H9 (cell line): ENCODE data around the gene KLHL5. TPM values are rescaled to one million over a fixed set of nuclear protein-coding genes. Genes with fewer than 3 reads are reported as not detected.

Experiments used
- DNase-seq: peaks from one replicate; pipeline ENCODE4 v3.0.0-alpha.2; 2017
- H2AFZ ChIP-seq: one replicate; pipeline ENCODE4 v1.6.1; 2013; ENCODE audit warnings: mild to moderate bottlenecking, low read length, control low read depth, moderate library complexity
- H2AK5ac ChIP-seq: 2 replicates; pipeline ENCODE4 v1.6.1; 2013; ENCODE audit warnings: low read length, control low read depth, mixed read lengths; ENCODE audit not compliant: insufficient read length
- H2BK120ac ChIP-seq: one replicate; pipeline ENCODE4 v1.6.1; 2013; ENCODE audit warnings: low read depth, mild to moderate bottlenecking, low read length, control low read depth, inconsistent platforms; ENCODE audit not compliant: poor library complexity, severe bottlenecking
- H2BK12ac ChIP-seq: 2 replicates; pipeline ENCODE4 v1.6.1; 2013; ENCODE audit warnings: low read length, control low read depth, mixed read lengths, low read depth; ENCODE audit not compliant: insufficient read length
- H2BK15ac ChIP-seq: 2 replicates; pipeline ENCODE4 v1.6.1; 2013; ENCODE audit warnings: low read depth, low read length, control low read depth
- H2BK20ac ChIP-seq: one replicate; pipeline ENCODE4 v1.6.1; 2013; ENCODE audit warnings: low read depth, mild to moderate bottlenecking, low read length, control low read depth, inconsistent platforms; ENCODE audit not compliant: poor library complexity, severe bottlenecking
- H2BK5ac ChIP-seq: 2 replicates; pipeline ENCODE4 v1.6.1; 2013; ENCODE audit warnings: low read length, control low read depth, mixed read lengths; ENCODE audit not compliant: insufficient read length
- H3K14ac ChIP-seq: 2 replicates; pipeline ENCODE4 v1.6.1; 2013; ENCODE audit warnings: low read length, control low read depth; ENCODE audit not compliant: insufficient read depth
- H3K18ac ChIP-seq: 2 replicates; pipeline ENCODE4 v1.6.1; 2013; ENCODE audit warnings: low read depth, mild to moderate bottlenecking, mixed read lengths, low read length, control low read depth; ENCODE audit not compliant: insufficient read length
- H3K23ac ChIP-seq: 2 replicates; pipeline ENCODE4 v1.6.1; 2013; ENCODE audit warnings: low read length, control low read depth, mixed read lengths, low read depth; ENCODE audit not compliant: insufficient read length
- H3K23me2 ChIP-seq: 2 replicates; pipeline ENCODE4 v1.6.1; 2013; ENCODE audit warnings: low read depth, mild to moderate bottlenecking, mixed read lengths, low read length, control low read depth; ENCODE audit not compliant: insufficient read length, poor library complexity, severe bottlenecking
- H3K27ac ChIP-seq: 2 replicates; pipeline ENCODE4 v1.5.1; 2013; ENCODE audit warnings: low read length, control low read depth, mixed read lengths, low read depth; ENCODE audit not compliant: insufficient read length
- H3K27me3 ChIP-seq: 2 replicates; pipeline ENCODE4 v1.6.1; 2013; ENCODE audit warnings: low read length, control low read depth, inconsistent platforms; ENCODE audit not compliant: insufficient read depth
- H3K4ac ChIP-seq: 2 replicates; pipeline ENCODE4 v1.6.1; 2013; ENCODE audit warnings: low read depth, mild to moderate bottlenecking, control low read depth, inconsistent platforms, low read length, moderate library complexity
- H3K4me1 ChIP-seq: 2 replicates; pipeline ENCODE4 v1.6.1; 2013; ENCODE audit warnings: low read length, control low read depth, inconsistent platforms; ENCODE audit not compliant: insufficient read depth
- H3K4me2 ChIP-seq: 2 replicates; pipeline ENCODE4 v1.6.1; 2013; ENCODE audit warnings: low read length, control low read depth, mixed read lengths; ENCODE audit not compliant: insufficient read length, insufficient read depth
- H3K56ac ChIP-seq: 2 replicates; pipeline ENCODE4 v1.6.1; 2013; ENCODE audit warnings: low read depth, mild to moderate bottlenecking, mixed read lengths, low read length, control low read depth; ENCODE audit not compliant: insufficient read length
- H3K79me1 ChIP-seq: 2 replicates; pipeline ENCODE4 v1.6.1; 2013; ENCODE audit warnings: low read depth, mild to moderate bottlenecking, moderate library complexity, low read length, control low read depth, inconsistent platforms; ENCODE audit not compliant: insufficient read depth, poor library complexity, severe bottlenecking
- H3K79me2 ChIP-seq: 2 replicates; pipeline ENCODE4 v1.6.1; 2013; ENCODE audit warnings: low read length, control low read depth, inconsistent platforms; ENCODE audit not compliant: insufficient read depth
- H3K9ac ChIP-seq: 2 replicates; pipeline ENCODE4 v1.6.1; 2013; ENCODE audit warnings: low read length, control low read depth, mixed read lengths; ENCODE audit not compliant: insufficient read length; ENCODE audit errors: extremely low read depth
- H3K9me3 ChIP-seq: one replicate; pipeline ENCODE4 v1.6.1; 2013; ENCODE audit warnings: low read depth, low read length, inconsistent platforms; ENCODE audit not compliant: control insufficient read depth
- H3T11ph ChIP-seq: one replicate; pipeline ENCODE4 v1.6.1; 2013; ENCODE audit warnings: mild to moderate bottlenecking, low read length, control low read depth, inconsistent platforms
- H4K20me1 ChIP-seq: one replicate; pipeline ENCODE4 v1.6.1; 2013; ENCODE audit not compliant: control insufficient read depth, insufficient read length, insufficient read depth
- H4K5ac ChIP-seq: 2 replicates; pipeline ENCODE4 v1.6.1; 2013; ENCODE audit warnings: low read depth, mild to moderate bottlenecking, mixed read lengths, low read length, control low read depth; ENCODE audit not compliant: insufficient read length
- H4K8ac ChIP-seq: replicated peaks from 2 replicates; pipeline ENCODE4 v1.6.1; 2013; ENCODE audit warnings: low read length, control low read depth, mixed read lengths, low read depth; ENCODE audit not compliant: insufficient read length
- H4K91ac ChIP-seq: 2 replicates; pipeline ENCODE4 v1.6.1; 2013; ENCODE audit warnings: low read depth, mild to moderate bottlenecking, moderate library complexity, mixed read lengths, low read length, control low read depth; ENCODE audit not compliant: insufficient read length
- H3K27ac Mint-ChIP-seq, 3 experiments: 2 replicates in 2 of 3; 3 replicates in 1 of 3; pipeline ENCODE4 v1.8.0; 2020 to 2021; ENCODE audit warnings: mixed read lengths in 3 of 3, mild to moderate bottlenecking in 1 of 3, moderate library complexity in 1 of 3
- H3K27me3 Mint-ChIP-seq: 2 replicates; pipeline ENCODE4 v1.8.0; 2021; ENCODE audit warnings: low read depth, mild to moderate bottlenecking, moderate library complexity, mixed read lengths
- H3K36me3 Mint-ChIP-seq, 3 experiments: 2 replicates in 2 of 3; 3 replicates in 1 of 3; pipeline ENCODE4 v1.8.0; 2020 to 2021; ENCODE audit warnings: low read depth in 3 of 3, mixed read lengths in 3 of 3; ENCODE audit not compliant: insufficient read depth in 1 of 3
- H3K4me1 Mint-ChIP-seq, 2 experiments: 2 replicates each; pipeline ENCODE4 v1.8.0; 2020; ENCODE audit warnings: mixed read lengths in 2 of 2
- H3K4me3 Mint-ChIP-seq, 2 experiments: 2 replicates in 1 of 2; 3 replicates in 1 of 2; pipeline ENCODE4 v1.8.0; 2020 to 2021; ENCODE audit warnings: mild to moderate bottlenecking in 2 of 2, mixed read lengths in 2 of 2, moderate library complexity in 1 of 2
- H3K9me3 Mint-ChIP-seq, 2 experiments: 2 replicates in 1 of 2; 3 replicates in 1 of 2; pipeline ENCODE4 v1.8.0; 2020; ENCODE audit warnings: mild to moderate bottlenecking in 2 of 2, mixed read lengths in 2 of 2, moderate library complexity in 1 of 2
- WGBS: extraction: QIAGEN DNeasy Blood & Tissue Kit; methylation state at CpG from one replicate; pipeline ENCODE4 v1.1.7; 2013; ENCODE audit warnings: missing lambda C conversion rate, low lambda C conversion rate, mixed read lengths; ENCODE audit not compliant: insufficient read length; ENCODE audit errors: extremely low coverage; 5-methylcytosine and 5-hydroxymethylcytosine counted together
- total RNA-seq: library from RNA; stranded (reverse); gene quantifications from 2 replicates; pipeline ENCODE4 v1.2.1, GENCODE V29; 2021
- TF ChIP-seq, protein P1 (sequence below): fragments of 200-600 bp; sonication (generic); conservative IDR thresholded peaks from 3 replicates; pipeline ENCODE4 v1.8.0; 2021; ENCODE audit warnings: antibody characterized with exemption, mild to moderate bottlenecking

KLHL5 gene
- total RNA-seq, 1 experiment from 2014 or later = 16.8 TPM

DNA sequence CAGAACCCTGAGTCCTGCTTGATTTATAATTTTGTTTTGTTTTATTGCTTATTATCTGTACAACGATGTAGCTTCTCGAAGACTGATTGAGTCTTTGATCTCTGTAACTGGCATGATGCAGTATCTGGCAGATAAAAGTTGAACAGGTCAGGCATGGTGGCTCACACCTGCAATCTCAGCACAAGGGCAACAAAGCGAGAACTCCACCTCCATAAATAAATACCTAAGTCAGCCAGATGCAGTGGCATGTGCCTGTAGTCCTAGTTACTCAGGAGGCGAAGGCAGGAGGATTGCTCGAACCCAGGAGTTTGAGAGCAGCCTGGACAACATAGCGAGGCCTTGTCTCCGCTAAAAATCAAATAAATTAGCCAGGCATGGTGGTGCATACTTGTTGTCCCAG lies 104.6 kb downstream of the KLHL5 start:
- Histone ChIP-seq H2BK120ac (no peak overlapping the region), H4K5ac (no peak overlapping the region), H3K23ac (no peak overlapping the region), H3K9ac (no peak overlapping the region), H3K18ac (no peak overlapping the region), H3K27ac (no peak overlapping the region), H3K9me3 (no peaks in the 10 kb centered on the region), H2AK5ac (no peak overlapping the region), H3K56ac (no peak overlapping the region), H3K27me3 (no peaks in the 10 kb centered on the region), H3T11ph (no peak overlapping the region), H2BK15ac (no peak overlapping the region), H2BK20ac (no peak overlapping the region), H3K4me2 (no peak overlapping the region), H3K14ac (no peak overlapping the region), H3K23me2 (no peaks in the 10 kb centered on the region), H3K79me1 (no peaks in the 10 kb centered on the region), H4K91ac (no peak overlapping the region), H3K4ac (no peak overlapping the region), H3K79me2 (no peaks in the 10 kb centered on the region), H2AFZ (no peak overlapping the region), H3K4me1 (no peaks in the 10 kb centered on the region; the same call in 1 of the 2 replicates), H2BK12ac (no peak overlapping the region), H2BK5ac (no peak overlapping the region), H4K8ac (no peak overlapping the region), H4K20me1 (no peaks in the 10 kb centered on the region)
- TF ChIP-seq, protein P1, sequence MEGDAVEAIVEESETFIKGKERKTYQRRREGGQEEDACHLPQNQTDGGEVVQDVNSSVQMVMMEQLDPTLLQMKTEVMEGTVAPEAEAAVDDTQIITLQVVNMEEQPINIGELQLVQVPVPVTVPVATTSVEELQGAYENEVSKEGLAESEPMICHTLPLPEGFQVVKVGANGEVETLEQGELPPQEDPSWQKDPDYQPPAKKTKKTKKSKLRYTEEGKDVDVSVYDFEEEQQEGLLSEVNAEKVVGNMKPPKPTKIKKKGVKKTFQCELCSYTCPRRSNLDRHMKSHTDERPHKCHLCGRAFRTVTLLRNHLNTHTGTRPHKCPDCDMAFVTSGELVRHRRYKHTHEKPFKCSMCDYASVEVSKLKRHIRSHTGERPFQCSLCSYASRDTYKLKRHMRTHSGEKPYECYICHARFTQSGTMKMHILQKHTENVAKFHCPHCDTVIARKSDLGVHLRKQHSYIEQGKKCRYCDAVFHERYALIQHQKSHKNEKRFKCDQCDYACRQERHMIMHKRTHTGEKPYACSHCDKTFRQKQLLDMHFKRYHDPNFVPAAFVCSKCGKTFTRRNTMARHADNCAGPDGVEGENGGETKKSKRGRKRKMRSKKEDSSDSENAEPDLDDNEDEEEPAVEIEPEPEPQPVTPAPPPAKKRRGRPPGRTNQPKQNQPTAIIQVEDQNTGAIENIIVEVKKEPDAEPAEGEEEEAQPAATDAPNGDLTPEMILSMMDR = no peak
- Mint-ChIP-seq H3K27ac (no peak overlapping the region), H3K27me3 (no peaks in the 10 kb centered on the region), H3K4me1 (peaks cover 10 to 11% of the 10 kb centered on the region in 2 experiments), H3K4me3 (no peak overlapping the region), H3K9me3 (no peaks in the 10 kb centered on the region), H3K36me3 (no peaks in the 10 kb centered on the region)
- no CpG with 5 or more reads among the region's 7 CpGs for WGBS
- DNase-seq = no peak
